Osteocyte (in vitro differentiated cells): Measurements from ENCODE around the gene CHST11. TPM values are rescaled to one million over a fixed set of nuclear protein-coding genes. Genes with fewer than 3 reads are reported as not detected.

Experiments
- DNase-seq: peaks from one replicate; pipeline ENCODE4 v3.0.0; 2021; ENCODE audit warnings: mixed read lengths; ENCODE audit not compliant: unreplicated experiment; ENCODE audit errors: extremely low spot score
- H3K27ac Mint-ChIP-seq: one replicate; pipeline ENCODE4 v1.8.0; 2021; ENCODE audit warnings: mild to moderate bottlenecking, mixed read lengths; ENCODE audit not compliant: unreplicated experiment
- H3K27me3 Mint-ChIP-seq: one replicate; pipeline ENCODE4 v1.8.0; 2021; ENCODE audit warnings: mixed read lengths; ENCODE audit not compliant: unreplicated experiment
- H3K36me3 Mint-ChIP-seq: one replicate; pipeline ENCODE4 v1.8.0; 2021; ENCODE audit warnings: mixed read lengths; ENCODE audit not compliant: unreplicated experiment
- H3K4me1 Mint-ChIP-seq: one replicate; pipeline ENCODE4 v1.8.0; 2021; ENCODE audit warnings: mixed read lengths; ENCODE audit not compliant: unreplicated experiment
- H3K4me3 Mint-ChIP-seq: one replicate; pipeline ENCODE4 v1.8.0; 2021; ENCODE audit warnings: mild to moderate bottlenecking, moderate library complexity, mixed read lengths; ENCODE audit not compliant: unreplicated experiment
- H3K9me3 Mint-ChIP-seq: one replicate; pipeline ENCODE4 v1.8.0; 2021; ENCODE audit warnings: mixed read lengths; ENCODE audit not compliant: unreplicated experiment
- CTCF ChIP-seq: fragments of 200-600 bp; sonication (generic); IDR thresholded peaks from 2 replicates; pipeline ENCODE4 v1.5.0; 2021; ENCODE audit warnings: antibody characterized with exemption, mild to moderate bottlenecking, moderate library complexity
- long read RNA-seq: library from polyadenylated mRNA; unstranded; transcript quantifications from one replicate; pipeline ENCODE4 v2.0.0, GENCODE V29; 2021
- total RNA-seq: library from RNA; stranded (reverse); gene quantifications from 2 replicates; pipeline ENCODE4 v1.2.1, GENCODE V29; 2021

Gene CHST11
- 7.5 and 8.2 TPM in 2 replicates for total RNA-seq
- long read RNA-seq, full-length matches to known transcripts = 1 of 4 reads
- long read RNA-seq, partial matches to known transcripts = 0 of 4 reads
- long read RNA-seq, other reads (novel, unspliced or antisense) = 3 of 4 reads

GRCh38 chr12:104456417-104456949 lies at the start of gene CHST11:
CHST11 (plus strand) TSS chr12:104456948.
- TF ChIP-seq CTCF = peak; percentile 50
- Mint-ChIP-seq H3K4me1 (peaks cover 14% of the 10 kb centered on the region), H3K36me3 (no peaks in the 10 kb centered on the region), H3K27ac (peak within 1 kb of the TSS; percentile 99), H3K4me3 (peak within 1 kb of the TSS; percentile 96), H3K27me3 (no peaks in the 10 kb centered on the region), H3K9me3 (no peaks in the 10 kb centered on the region)
- peak; percentile 95 for DNase-seq

GRCh38 chr12:104407438-104407837 lies 49.3 kb upstream of the CHST11 start:
- Mint-ChIP-seq H3K36me3 (no peaks in the 10 kb centered on the region), H3K4me3 (no peak overlapping the region)
- no peak for TF ChIP-seq CTCF

GRCh38 chr12:104407922-104408321 lies 48.8 kb upstream of the CHST11 start:
- DNase-seq = no peak
- no peak for TF ChIP-seq CTCF
- H3K27ac Mint-ChIP-seq = no peak overlapping the region
- no peaks in the 10 kb centered on the region for H3K36me3 Mint-ChIP-seq
- no peaks in the 10 kb centered on the region for H3K4me1 Mint-ChIP-seq
- H3K27me3 Mint-ChIP-seq = no peaks in the 10 kb centered on the region
- H3K9me3 Mint-ChIP-seq = no peaks in the 10 kb centered on the region
- H3K4me3 Mint-ChIP-seq = no peak overlapping the region

More at GRCh38 chr12:104407438-104407837, 49.3 kb upstream of the CHST11 start:
- H3K4me1 Mint-ChIP-seq = no peaks in the 10 kb centered on the region
- no peak overlapping the region for H3K27ac Mint-ChIP-seq
- no peak for DNase-seq
- H3K27me3 Mint-ChIP-seq = no peaks in the 10 kb centered on the region
- no peaks in the 10 kb centered on the region for H3K9me3 Mint-ChIP-seq

- Mint-ChIP-seq H3K4me1 (no peaks in the 10 kb centered on the region), H3K27me3 (no peaks in the 10 kb centered on the region), H3K27ac (no peak overlapping the region), H3K36me3 (no peaks in the 10 kb centered on the region), H3K4me3 (no peak overlapping the region), H3K9me3 (no peaks in the 10 kb centered on the region)
- DNase-seq = no peak
- TF ChIP-seq CTCF = no peak
These were observed 46.4 kb upstream of the CHST11 start for GRCh38 chr12:104410326-104410725.

- Mint-ChIP-seq H3K27ac (no peak overlapping the region), H3K36me3 (no peaks in the 10 kb centered on the region), H3K27me3 (no peaks in the 10 kb centered on the region), H3K4me3 (no peak overlapping the region), H3K4me1 (no peaks in the 10 kb centered on the region), H3K9me3 (no peaks in the 10 kb centered on the region)
- DNase-seq = no peak
- no peak for TF ChIP-seq CTCF
These were observed 46.0 kb upstream of the CHST11 start for GRCh38 chr12:104410786-104411185.
